ENCODE measurements around the gene HOXA4. TPM values are rescaled to one million over a fixed set of nuclear protein-coding genes. Genes with fewer than 3 reads are reported as not detected.
A peak's percentile ranks its signal among the peaks of the same experiment; 100 is the strongest.

Gene HOXA4
- total and polyA plus RNA-seq, 2 donors (not counting 1 experiment from before 2014, with no cell fraction given): 0.33 to 3.6 TPM

GRCh38 chr7:27111751-27112277 lies 18.7 kb downstream of the HOXA4 start:
- Histone ChIP-seq H3K27me3 (ENCODE audit: control insufficient read depth, insufficient read depth, low read length) (no peaks in the 10 kb centered on the region), H3K4me1 (ENCODE audit: control insufficient read depth, extremely low read depth, insufficient read depth, low read length) (peaks cover 22% of the 10 kb centered on the region), H4K20me1 (ENCODE audit: control insufficient read depth, extremely low read depth, insufficient read depth, low read length) (no peaks in the 10 kb centered on the region), H3K4me3 (replicated peaks in 1 of 4; ENCODE audit: control extremely low read depth in 1 of 4, insufficient read depth in 1 of 4, low read depth in 3 of 4, low read length in 4 of 4) (peak overlapping the region in 3 of 4 experiments; percentile 51 to 92 (median 76)), H3K27ac (ENCODE audit: insufficient read depth, low read length) (peak overlapping the region; percentile 93), H3K36me3 (ENCODE audit: control insufficient read depth, insufficient read depth, low read length) (no peaks in the 10 kb centered on the region), H3K4me2 (ENCODE audit: extremely low read depth, insufficient read depth, low read length) (peak overlapping the region; percentile 96), H3K9ac (ENCODE audit: insufficient read depth, low read length) (no peak overlapping the region), H3K9me3 (ENCODE audit: control insufficient read depth, insufficient read depth, low read depth, low read length) (no peaks in the 10 kb centered on the region), H2AFZ (ENCODE audit: low read length) (no peak overlapping the region), H3K79me2 (ENCODE audit: control insufficient read depth, insufficient read depth, low read length) (peaks cover 63% of the 10 kb centered on the region)
- peak in 1 of 2 donors; percentile 56 for DNase-seq (ENCODE audit: low read depth in 2 of 2)
- TF ChIP-seq CTCF (conservative IDR thresholded peaks at IDR 0.05 in 1 of 2, IDR thresholded peaks at IDR 0.05 in 1 of 2; ENCODE audit: low read depth in 1 of 2, low read length in 2 of 2) (no peak), EZH2 (IDR thresholded peaks at IDR 0.05; ENCODE audit: low read length, missing control alignments) (no peak)

- Histone ChIP-seq H3K36me3 (ENCODE audit: control insufficient read depth, insufficient read depth, low read length) (no peaks in the 10 kb centered on the region), H2AFZ (ENCODE audit: low read length) (no peak overlapping the region), H3K79me2 (ENCODE audit: control insufficient read depth, insufficient read depth, low read length) (peaks cover 63% of the 10 kb centered on the region), H4K20me1 (ENCODE audit: control insufficient read depth, extremely low read depth, insufficient read depth, low read length) (no peaks in the 10 kb centered on the region), H3K4me3 (replicated peaks in 1 of 4; ENCODE audit: control extremely low read depth in 1 of 4, insufficient read depth in 1 of 4, low read depth in 3 of 4, low read length in 4 of 4) (peak overlapping the region in 3 of 4 experiments; percentile 3 to 92 (median 76)), H3K4me1 (ENCODE audit: control insufficient read depth, extremely low read depth, insufficient read depth, low read length) (peaks cover 22% of the 10 kb centered on the region), H3K9me3 (ENCODE audit: control insufficient read depth, insufficient read depth, low read depth, low read length) (no peaks in the 10 kb centered on the region), H3K27ac (ENCODE audit: insufficient read depth, low read length) (peak overlapping the region; percentile 93), H3K27me3 (ENCODE audit: control insufficient read depth, insufficient read depth, low read length) (no peaks in the 10 kb centered on the region), H3K4me2 (ENCODE audit: extremely low read depth, insufficient read depth, low read length) (peak overlapping the region; percentile 96), H3K9ac (ENCODE audit: insufficient read depth, low read length) (no peak overlapping the region)
- TF ChIP-seq EZH2 (IDR thresholded peaks at IDR 0.05; ENCODE audit: low read length, missing control alignments): no peak
- TF ChIP-seq CTCF (conservative IDR thresholded peaks at IDR 0.05 in 1 of 2, IDR thresholded peaks at IDR 0.05 in 1 of 2; ENCODE audit: low read depth in 1 of 2, low read length in 2 of 2): no peak
- peak; percentile 88 to 96 for DNase-seq (ENCODE audit: low read depth in 2 of 2)
Measured at GRCh38 chr7:27111042-27111750, 19.4 kb downstream of the HOXA4 start.

DNA sequence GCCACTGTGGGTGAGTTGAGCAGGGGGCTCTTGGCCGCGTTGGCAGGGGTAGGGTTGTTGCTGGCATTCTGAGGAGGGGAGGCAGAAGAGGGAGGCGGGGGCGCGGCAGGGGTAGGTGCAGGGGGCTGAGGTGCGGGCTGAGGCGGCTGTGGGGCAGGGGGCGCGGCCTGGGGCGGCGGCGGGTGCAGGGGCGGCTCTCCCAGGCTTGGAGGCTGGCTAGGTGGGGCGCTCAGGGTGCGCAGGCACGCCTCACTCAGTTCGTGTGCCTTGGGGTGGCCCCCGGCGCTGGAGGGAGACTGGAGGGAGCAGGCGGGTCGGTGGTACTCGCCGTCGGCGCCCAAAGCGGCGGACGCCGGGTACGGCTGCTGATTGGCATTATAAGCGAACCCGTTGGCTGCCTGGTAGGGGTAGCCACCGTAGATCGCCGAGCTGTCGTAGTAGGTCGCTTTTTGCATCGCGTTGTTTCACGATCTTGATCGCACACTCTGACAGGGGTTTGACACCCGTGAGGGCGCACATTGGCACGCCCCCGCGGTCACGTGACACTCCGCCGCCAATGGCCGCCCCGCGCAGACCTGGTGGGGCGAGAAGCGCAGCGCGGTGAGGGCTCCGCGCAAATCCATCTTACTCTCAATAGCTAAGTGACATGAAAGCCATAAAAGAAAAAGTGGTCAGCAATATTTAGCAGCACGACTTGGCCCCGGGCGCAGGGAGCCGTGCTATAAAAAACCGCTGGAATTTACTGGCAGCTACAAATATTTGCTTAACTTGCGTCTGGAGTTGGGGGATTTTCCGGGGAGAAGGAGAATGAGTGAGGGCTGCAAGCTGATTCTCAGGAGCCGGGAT lies 20.1 kb downstream of the HOXA4 start:
- Histone ChIP-seq H2AFZ (ENCODE audit: low read length) (no peak overlapping the region), H3K27me3 (ENCODE audit: control insufficient read depth, insufficient read depth, low read length) (no peaks in the 10 kb centered on the region), H3K4me2 (ENCODE audit: extremely low read depth, insufficient read depth, low read length) (peak overlapping the region; percentile 38), H3K9ac (ENCODE audit: insufficient read depth, low read length) (peak overlapping the region; percentile 39), H3K9me3 (ENCODE audit: control insufficient read depth, insufficient read depth, low read depth, low read length) (no peaks in the 10 kb centered on the region), H3K27ac (ENCODE audit: insufficient read depth, low read length) (peak overlapping the region; percentile 93), H3K79me2 (ENCODE audit: control insufficient read depth, insufficient read depth, low read length) (peaks cover 64% of the 10 kb centered on the region), H3K4me1 (ENCODE audit: control insufficient read depth, extremely low read depth, insufficient read depth, low read length) (peaks cover 27% of the 10 kb centered on the region), H4K20me1 (ENCODE audit: control insufficient read depth, extremely low read depth, insufficient read depth, low read length) (no peaks in the 10 kb centered on the region), H3K4me3 (replicated peaks in 1 of 4; ENCODE audit: control extremely low read depth in 1 of 4, insufficient read depth in 1 of 4, low read depth in 3 of 4, low read length in 4 of 4) (peak overlapping the region; percentile 3 to 92 (median 20)), H3K36me3 (ENCODE audit: control insufficient read depth, insufficient read depth, low read length) (no peaks in the 10 kb centered on the region)
- TF ChIP-seq CTCF (conservative IDR thresholded peaks at IDR 0.05 in 1 of 2, IDR thresholded peaks at IDR 0.05 in 1 of 2; ENCODE audit: low read depth in 1 of 2, low read length in 2 of 2) (no peak), EZH2 (IDR thresholded peaks at IDR 0.05; ENCODE audit: low read length, missing control alignments) (no peak)
- DNase-seq (ENCODE audit: low read depth in 2 of 2): peak; percentile 95 to 98

Measured in fibroblast of lung (primary cell).